Measurements from ENCODE around the gene RIN1.
"Not testable (repeated sequence)": the region's sequence is repeated elsewhere in the genome, so short reads cannot be mapped to it uniquely, and the experiment has no call there.

The RIN1 gene

GRCh38 chr11:66333220-66333877 lies 2.9 kb downstream of the RIN1 start:
- DNase-seq = no peak

GRCh38 chr11:66332371-66333219 lies 3.6 kb downstream of the RIN1 start:
- no peak for DNase-seq

GRCh38 chr11:66331542-66332370 lies 4.5 kb downstream of the RIN1 start:
- no peak for DNase-seq

GRCh38 chr11:66330931-66331330 lies 5.3 kb downstream of the RIN1 start:
- DNase-seq = no peak

- no peak for DNase-seq
Measured at GRCh38 chr11:66329165-66329673, 7.0 kb downstream of the RIN1 start.

- peak; percentile 88 for DNase-seq
Measured at GRCh38 chr11:66328302-66329144, 7.7 kb downstream of the RIN1 start.

GRCh38 chr11:66328031-66328301 lies 8.3 kb downstream of the RIN1 start:
- no peak for DNase-seq

GRCh38 chr11:66327171-66328030 lies 8.8 kb downstream of the RIN1 start:
- no peak for DNase-seq

GRCh38 chr11:66326261-66327111 lies 9.7 kb downstream of the RIN1 start:
- DNase-seq = no peak

GRCh38 chr11:66325263-66325671 lies 11.0 kb downstream of the RIN1 start:
- DNase-seq = no peak

- no peak for DNase-seq
Measured at GRCh38 chr11:66324664-66325063, 11.6 kb downstream of the RIN1 start.

- no peak for DNase-seq
Measured at GRCh38 chr11:66323684-66324083, 12.6 kb downstream of the RIN1 start.

GRCh38 chr11:66322732-66323427 lies 13.4 kb downstream of the RIN1 start:
- no peak for DNase-seq

- DNase-seq = no peak
Measured at GRCh38 chr11:66321606-66322005, 14.6 kb downstream of the RIN1 start.

- not testable (repeated sequence) for DNase-seq
Measured at GRCh38 chr11:66320748-66321147, 15.5 kb downstream of the RIN1 start.

GRCh38 chr11:66320289-66320688 lies 15.9 kb downstream of the RIN1 start:
- not testable (repeated sequence) for DNase-seq

- DNase-seq = no peak
Measured at GRCh38 chr11:66318600-66318970, 17.6 kb downstream of the RIN1 start.

GRCh38 chr11:66317723-66318599 lies 18.3 kb downstream of the RIN1 start:
- DNase-seq = no peak

- no peak for DNase-seq
Measured at GRCh38 chr11:66317322-66317722, 18.9 kb downstream of the RIN1 start.

All from activated CD4-positive, alpha-beta T cell treated with anti-CD3 and anti-CD28 coated beads, Interleukin-2, amount 50 U/mL, for 16 hours (primary cell).